Measurements from ENCODE around the gene FRMPD4. TPM values are rescaled to one million over a fixed set of nuclear protein-coding genes. Genes with fewer than 3 reads are reported as not detected.

FRMPD4 gene
- total RNA-seq, 1 donor from 2014 or later: 0.08 TPM

GRCh38 chrX:12751887-12752286 lies 613.6 kb downstream of the FRMPD4 start:
- no peak for TF ChIP-seq CTCF (IDR thresholded peaks at IDR 0.05; ENCODE audit: insufficient read depth, low read length, poor library complexity, severe bottlenecking)
- no peaks in the 10 kb centered on the region for H3K27me3 ChIP-seq (ENCODE audit: control insufficient read depth, insufficient read depth, low read length)
- H3K36me3 ChIP-seq (ENCODE audit: control insufficient read depth, insufficient read depth, low read length): no peaks in the 10 kb centered on the region
- no peak overlapping the region for H3K4me3 ChIP-seq (ENCODE audit: low read depth, low read length)
- DNase-seq (ENCODE audit: low read depth): no peak

GRCh38 chrX:12753366-12753765 lies 615.1 kb downstream of the FRMPD4 start:
- no peak for TF ChIP-seq CTCF (IDR thresholded peaks at IDR 0.05; ENCODE audit: insufficient read depth, low read length, poor library complexity, severe bottlenecking)
- no peak overlapping the region for H3K4me3 ChIP-seq (ENCODE audit: low read depth, low read length)
- H3K27me3 ChIP-seq (ENCODE audit: control insufficient read depth, insufficient read depth, low read length): no peaks in the 10 kb centered on the region
- no peak for DNase-seq (ENCODE audit: low read depth)
- no peaks in the 10 kb centered on the region for H3K36me3 ChIP-seq (ENCODE audit: control insufficient read depth, insufficient read depth, low read length)

- Histone ChIP-seq H3K27me3 (ENCODE audit: control insufficient read depth, insufficient read depth, low read length) (no peaks in the 10 kb centered on the region), H3K4me3 (ENCODE audit: low read depth, low read length) (no peak overlapping the region), H3K36me3 (ENCODE audit: control insufficient read depth, insufficient read depth, low read length) (no peaks in the 10 kb centered on the region)
- TF ChIP-seq CTCF (IDR thresholded peaks at IDR 0.05; ENCODE audit: insufficient read depth, low read length, poor library complexity, severe bottlenecking): no peak
- no peak for DNase-seq (ENCODE audit: low read depth)
Measured at GRCh38 chrX:12758291-12758690, 620.0 kb downstream of the FRMPD4 start.

- no peak for TF ChIP-seq CTCF (IDR thresholded peaks at IDR 0.05; ENCODE audit: insufficient read depth, low read length, poor library complexity, severe bottlenecking)
- H3K36me3 ChIP-seq (ENCODE audit: control insufficient read depth, insufficient read depth, low read length): no peaks in the 10 kb centered on the region
- no peaks in the 10 kb centered on the region for H3K27me3 ChIP-seq (ENCODE audit: control insufficient read depth, insufficient read depth, low read length)
- DNase-seq (ENCODE audit: low read depth): no peak
- H3K4me3 ChIP-seq (ENCODE audit: low read depth, low read length): no peak overlapping the region
Measured at GRCh38 chrX:12767856-12768255, 629.6 kb downstream of the FRMPD4 start.

- no peaks in the 10 kb centered on the region for H3K36me3 ChIP-seq (ENCODE audit: control insufficient read depth, insufficient read depth, low read length)
- DNase-seq (ENCODE audit: low read depth): no peak
- no peak for TF ChIP-seq CTCF (IDR thresholded peaks at IDR 0.05; ENCODE audit: insufficient read depth, low read length, poor library complexity, severe bottlenecking)
Measured at GRCh38 chrX:12768491-12768890, 630.2 kb downstream of the FRMPD4 start.

GRCh38 chrX:12770440-12770839 lies 632.2 kb downstream of the FRMPD4 start:
- H3K4me3 ChIP-seq (ENCODE audit: low read depth, low read length): no peak overlapping the region
- no peaks in the 10 kb centered on the region for H3K27me3 ChIP-seq (ENCODE audit: control insufficient read depth, insufficient read depth, low read length)
- DNase-seq (ENCODE audit: low read depth): no peak
- no peaks in the 10 kb centered on the region for H3K36me3 ChIP-seq (ENCODE audit: control insufficient read depth, insufficient read depth, low read length)
- peak; percentile 54 for TF ChIP-seq CTCF (IDR thresholded peaks at IDR 0.05; ENCODE audit: insufficient read depth, low read length, poor library complexity, severe bottlenecking)

More at GRCh38 chrX:12768491-12768890, 630.2 kb downstream of the FRMPD4 start:
- H3K27me3 ChIP-seq (ENCODE audit: control insufficient read depth, insufficient read depth, low read length): no peaks in the 10 kb centered on the region
- no peak overlapping the region for H3K4me3 ChIP-seq (ENCODE audit: low read depth, low read length)

Measured in kidney epithelial cell (primary cell).